Kidney epithelial cell (primary cell): Measurements from ENCODE around the gene GMEB2. TPM values are rescaled to one million over a fixed set of nuclear protein-coding genes. Genes with fewer than 3 reads are reported as not detected.
"Not testable (repeated sequence)": the region's sequence is repeated elsewhere in the genome, so short reads cannot be mapped to it uniquely, and the experiment has no call there.

ENCODE experiments used
- DNase-seq: peaks from one replicate; pipeline ENCODE4 v3.0.0-alpha.2; 2010; ENCODE audit warnings: low read depth
- H3K27me3 ChIP-seq: 2 replicates; pipeline ENCODE4 v1.6.0; 2011; ENCODE audit warnings: low read length; ENCODE audit not compliant: control insufficient read depth, insufficient read depth
- H3K36me3 ChIP-seq: 2 replicates; pipeline ENCODE4 v1.5.1; 2011; ENCODE audit warnings: low read length; ENCODE audit not compliant: control insufficient read depth, insufficient read depth
- H3K4me3 ChIP-seq: 2 replicates; pipeline ENCODE4 v1.5.1; 2011; ENCODE audit warnings: low read depth, mild to moderate bottlenecking, control low read depth, low read length
- total RNA-seq: library from RNA; depleted of rRNA; stranded (reverse); fragments of >200 nt; gene quantifications from 2 replicates; pipeline ENCODE4 v1.2.3, GENCODE V29; 2015
- TF ChIP-seq, protein P1 (sequence below): IDR thresholded peaks from 2 replicates; pipeline ENCODE4 v1.5.1; 2011; ENCODE audit warnings: mild to moderate bottlenecking, moderate library complexity, low read length, control low read depth, inconsistent platforms; ENCODE audit not compliant: insufficient read depth, poor library complexity, severe bottlenecking

GMEB2 gene
- total RNA-seq, 1 donor from 2014 or later: 17.7 TPM

DNA sequence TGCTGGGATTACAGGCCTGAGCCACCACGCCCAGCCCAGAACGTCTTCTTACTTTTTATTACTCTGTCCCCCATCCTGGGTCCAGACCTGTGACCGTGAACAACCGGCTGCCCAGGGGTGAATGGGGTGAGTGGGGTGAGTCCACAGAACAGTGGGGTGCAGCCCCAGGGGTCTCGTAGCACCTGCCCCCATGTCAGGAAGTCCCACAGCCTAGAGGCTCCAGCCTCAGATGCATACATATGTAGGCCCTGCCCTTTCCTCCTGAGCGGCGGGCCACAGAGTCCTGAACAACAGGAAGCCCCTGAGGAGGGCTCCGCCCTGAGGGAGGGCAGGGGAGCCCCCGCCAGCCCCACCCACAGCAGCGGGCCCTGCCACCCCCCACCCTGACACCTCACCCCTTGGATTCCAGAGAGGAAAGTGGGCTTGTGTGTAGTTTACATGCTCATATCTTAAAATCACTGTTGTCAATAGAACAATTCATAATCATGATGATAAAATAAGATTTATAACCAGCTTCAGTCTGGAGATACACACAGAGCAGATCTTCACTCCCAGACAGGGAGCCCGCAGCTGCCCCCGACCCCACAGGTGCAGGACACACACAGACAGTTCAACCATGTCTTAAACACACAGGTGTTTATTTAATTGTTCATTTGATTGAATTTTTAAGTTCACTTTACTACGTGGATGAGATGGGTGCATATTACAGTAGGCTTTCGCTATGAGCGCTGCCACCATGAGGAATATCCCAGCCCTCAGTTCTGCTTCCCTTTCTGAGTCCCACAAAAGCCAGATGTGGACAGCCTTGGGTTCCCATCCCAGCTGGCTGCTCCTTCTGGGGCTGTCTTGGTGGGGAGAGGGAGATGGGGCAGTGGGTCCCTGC is 12.4 kb upstream of the GMEB2 start:
- TF ChIP-seq, protein P1, sequence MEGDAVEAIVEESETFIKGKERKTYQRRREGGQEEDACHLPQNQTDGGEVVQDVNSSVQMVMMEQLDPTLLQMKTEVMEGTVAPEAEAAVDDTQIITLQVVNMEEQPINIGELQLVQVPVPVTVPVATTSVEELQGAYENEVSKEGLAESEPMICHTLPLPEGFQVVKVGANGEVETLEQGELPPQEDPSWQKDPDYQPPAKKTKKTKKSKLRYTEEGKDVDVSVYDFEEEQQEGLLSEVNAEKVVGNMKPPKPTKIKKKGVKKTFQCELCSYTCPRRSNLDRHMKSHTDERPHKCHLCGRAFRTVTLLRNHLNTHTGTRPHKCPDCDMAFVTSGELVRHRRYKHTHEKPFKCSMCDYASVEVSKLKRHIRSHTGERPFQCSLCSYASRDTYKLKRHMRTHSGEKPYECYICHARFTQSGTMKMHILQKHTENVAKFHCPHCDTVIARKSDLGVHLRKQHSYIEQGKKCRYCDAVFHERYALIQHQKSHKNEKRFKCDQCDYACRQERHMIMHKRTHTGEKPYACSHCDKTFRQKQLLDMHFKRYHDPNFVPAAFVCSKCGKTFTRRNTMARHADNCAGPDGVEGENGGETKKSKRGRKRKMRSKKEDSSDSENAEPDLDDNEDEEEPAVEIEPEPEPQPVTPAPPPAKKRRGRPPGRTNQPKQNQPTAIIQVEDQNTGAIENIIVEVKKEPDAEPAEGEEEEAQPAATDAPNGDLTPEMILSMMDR: no peak
- Histone ChIP-seq H3K27me3 (no peaks in the 10 kb centered on the region), H3K4me3 (no peak overlapping the region), H3K36me3 (no peaks in the 10 kb centered on the region)
- DNase-seq: no peak

DNA sequence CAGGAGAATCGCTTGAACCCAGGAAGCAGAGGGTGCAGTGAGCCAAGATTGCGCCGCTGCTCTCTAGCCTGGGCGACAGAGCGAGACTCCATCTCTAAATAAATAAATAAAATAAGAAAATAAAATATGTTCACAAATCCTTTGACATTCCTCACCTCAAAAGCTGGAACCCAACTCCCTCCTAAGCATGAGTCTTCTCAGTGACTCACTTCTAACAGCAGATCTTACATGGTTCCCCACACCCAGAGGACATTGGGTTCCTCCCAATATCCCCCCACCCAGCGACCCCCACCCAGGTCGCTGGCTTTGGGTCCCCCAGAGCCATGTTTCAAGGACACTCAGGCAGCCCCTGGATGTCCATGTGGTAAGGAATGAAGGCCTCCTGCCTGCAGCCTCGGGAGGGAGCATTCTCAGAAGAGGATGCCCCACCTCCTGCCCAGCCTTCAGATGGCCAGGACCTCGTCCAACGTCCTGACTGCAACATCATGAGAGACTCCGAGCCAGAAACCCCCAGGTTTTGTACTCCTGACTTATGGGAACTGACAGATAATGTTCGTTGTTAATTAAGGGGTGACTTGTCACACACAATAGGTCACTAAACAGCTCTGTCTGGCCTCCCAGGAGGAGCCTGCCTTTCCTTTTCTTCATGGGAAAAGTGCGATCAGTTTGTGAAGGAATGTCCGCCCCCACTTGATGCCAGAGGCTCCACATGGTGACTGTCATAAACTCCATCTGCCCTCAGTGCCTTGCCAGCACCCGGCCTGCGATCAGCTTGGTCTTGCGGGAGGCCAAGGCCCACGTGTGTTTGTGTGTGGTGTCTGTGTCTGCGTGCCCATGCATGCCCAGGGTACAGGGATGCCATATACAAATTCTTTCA is 10.1 kb upstream of the GMEB2 start:
- Histone ChIP-seq H3K36me3 (no peaks in the 10 kb centered on the region), H3K27me3 (no peaks in the 10 kb centered on the region), H3K4me3 (no peak overlapping the region)
- no peak for DNase-seq
- TF ChIP-seq, protein P1: no peak

DNA sequence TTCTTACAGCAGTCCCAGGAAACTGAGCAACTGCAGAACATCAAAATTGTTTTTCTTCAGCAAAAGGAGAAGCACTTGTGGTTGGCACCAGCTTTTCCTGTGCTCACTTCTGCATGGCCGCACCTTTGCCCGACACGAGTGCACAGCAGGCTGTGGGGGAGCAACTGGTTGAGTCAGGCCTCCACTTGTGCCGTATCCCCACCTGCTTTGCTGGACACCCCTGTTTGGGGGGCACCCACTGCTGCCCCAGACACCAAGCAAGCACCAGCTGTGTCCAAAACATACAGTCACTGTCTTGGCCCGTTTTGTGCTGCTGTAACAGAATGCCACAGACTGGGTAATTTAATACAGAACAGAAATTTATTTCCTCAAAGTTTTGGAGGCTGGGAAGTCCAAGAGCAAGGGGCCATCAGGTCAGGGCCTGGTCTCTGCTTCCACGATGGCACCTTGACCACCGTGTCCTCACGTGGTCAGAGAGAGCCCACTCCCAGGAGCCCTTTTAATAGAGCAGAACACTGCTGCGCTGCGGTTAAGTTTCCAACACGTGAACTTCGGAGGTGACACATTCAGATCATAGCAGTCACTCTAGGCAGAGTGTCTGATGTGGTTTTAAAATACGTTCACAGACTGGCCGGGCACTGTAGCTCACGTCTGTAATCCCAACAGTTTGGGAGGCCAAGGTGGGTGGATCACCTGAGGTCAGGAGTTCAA is 8.7 kb upstream of the GMEB2 start:
- Histone ChIP-seq H3K36me3 (no peaks in the 10 kb centered on the region), H3K4me3 (no peak overlapping the region), H3K27me3 (no peaks in the 10 kb centered on the region)
- DNase-seq: no peak
- TF ChIP-seq, protein P1: no peak

GRCh38 chr20:63633732-63634131 is 6.8 kb upstream of the GMEB2 start:
- Histone ChIP-seq H3K27me3 (no peaks in the 10 kb centered on the region), H3K4me3 (no peak overlapping the region), H3K36me3 (no peaks in the 10 kb centered on the region)
- DNase-seq: no peak
- TF ChIP-seq, protein P1: no peak

DNA sequence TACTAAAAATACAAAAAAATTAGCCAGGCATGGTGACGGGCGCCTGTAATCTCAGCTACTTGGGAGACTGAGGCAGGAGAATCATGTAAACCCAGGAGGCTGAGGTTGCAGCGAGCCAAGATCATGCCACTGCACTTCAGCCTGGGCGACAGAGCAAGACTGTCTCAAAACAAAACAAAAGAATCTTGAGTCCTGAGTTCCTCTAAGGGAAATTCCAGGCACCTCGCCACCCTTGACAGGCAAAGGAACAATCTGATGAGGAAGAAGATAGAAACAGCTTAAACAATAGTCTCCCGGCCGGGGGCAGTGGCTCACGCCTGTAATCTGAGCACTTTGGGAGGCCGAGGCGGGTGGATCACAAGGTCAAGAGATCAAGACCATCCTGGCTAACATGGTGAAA is 4.5 kb upstream of the GMEB2 start:
- H3K36me3 ChIP-seq, H3K27me3 ChIP-seq, H3K4me3 ChIP-seq, DNase-seq: not testable (repeated sequence)

GRCh38 chr20:63630956-63631355 is 4.1 kb upstream of the GMEB2 start:
- not testable (repeated sequence) for H3K4me3 ChIP-seq, H3K36me3 ChIP-seq, H3K27me3 ChIP-seq, DNase-seq
